ENCODE data around the gene KDM3B.

KDM3B gene

DNA sequence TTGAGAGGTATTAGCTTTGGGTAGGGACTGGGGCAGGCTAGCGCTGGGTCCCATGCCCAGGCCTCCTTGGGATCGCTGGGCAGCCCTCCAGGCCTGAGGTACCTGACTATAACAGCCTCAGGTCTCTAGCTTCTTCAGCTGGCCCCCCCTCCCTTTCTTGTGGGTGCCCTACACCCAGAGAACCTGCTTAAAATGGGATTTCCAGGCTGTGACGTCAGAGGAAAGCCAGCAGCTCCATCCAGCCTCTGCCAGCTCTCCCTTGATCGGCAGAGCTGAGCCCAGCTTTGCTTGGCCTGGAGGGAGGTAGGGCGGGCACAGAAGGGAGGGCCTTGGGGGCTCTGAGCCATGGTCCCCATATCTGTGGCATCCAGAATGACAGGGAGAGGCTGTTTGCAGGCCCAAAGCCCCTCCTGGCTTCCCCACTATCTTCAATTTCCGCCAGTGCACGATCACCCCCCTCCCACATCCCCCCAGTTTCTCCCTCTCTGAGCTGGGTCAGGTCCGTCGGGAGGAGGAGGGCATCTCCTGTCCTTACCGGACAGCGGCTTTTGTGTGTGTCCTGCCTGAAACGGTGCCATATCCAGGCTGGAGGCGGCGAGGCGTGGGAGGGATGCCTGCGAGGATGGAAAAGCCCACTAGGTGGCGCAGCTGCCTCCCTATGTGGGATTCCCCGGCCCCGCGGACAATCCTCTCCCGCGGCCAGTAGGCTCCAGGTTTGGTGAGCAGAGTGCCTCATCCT is 97.2 kb downstream of the KDM3B start:
- Histone ChIP-seq H3K4me2 (peak overlapping the region; percentile 36), H3K9ac (no peak overlapping the region; the same call in 1 of the 2 replicates), H3K4me3 (IDR thresholded peaks at IDR 0.05; ENCODE audit: insufficient read depth, low read depth, low read length) (no peak overlapping the region), H4K20me1 (ENCODE audit: insufficient read depth) (no peaks in the 10 kb centered on the region), H3K36me3 (ENCODE audit: insufficient read depth) (no peaks in the 10 kb centered on the region), H3K4me1 (ENCODE audit: low read depth, poor library complexity, severe bottlenecking) (no peaks in the 10 kb centered on the region), H3K27ac (no peak overlapping the region), H2AFZ (ENCODE audit: low read depth) (peak overlapping the region; percentile 80), H3K27me3 (ENCODE audit: insufficient read depth, low read depth) (no peaks in the 10 kb centered on the region), H3K79me2 (ENCODE audit: insufficient read depth, low read depth) (no peaks in the 10 kb centered on the region)
- TF ChIP-seq, protein P1, sequence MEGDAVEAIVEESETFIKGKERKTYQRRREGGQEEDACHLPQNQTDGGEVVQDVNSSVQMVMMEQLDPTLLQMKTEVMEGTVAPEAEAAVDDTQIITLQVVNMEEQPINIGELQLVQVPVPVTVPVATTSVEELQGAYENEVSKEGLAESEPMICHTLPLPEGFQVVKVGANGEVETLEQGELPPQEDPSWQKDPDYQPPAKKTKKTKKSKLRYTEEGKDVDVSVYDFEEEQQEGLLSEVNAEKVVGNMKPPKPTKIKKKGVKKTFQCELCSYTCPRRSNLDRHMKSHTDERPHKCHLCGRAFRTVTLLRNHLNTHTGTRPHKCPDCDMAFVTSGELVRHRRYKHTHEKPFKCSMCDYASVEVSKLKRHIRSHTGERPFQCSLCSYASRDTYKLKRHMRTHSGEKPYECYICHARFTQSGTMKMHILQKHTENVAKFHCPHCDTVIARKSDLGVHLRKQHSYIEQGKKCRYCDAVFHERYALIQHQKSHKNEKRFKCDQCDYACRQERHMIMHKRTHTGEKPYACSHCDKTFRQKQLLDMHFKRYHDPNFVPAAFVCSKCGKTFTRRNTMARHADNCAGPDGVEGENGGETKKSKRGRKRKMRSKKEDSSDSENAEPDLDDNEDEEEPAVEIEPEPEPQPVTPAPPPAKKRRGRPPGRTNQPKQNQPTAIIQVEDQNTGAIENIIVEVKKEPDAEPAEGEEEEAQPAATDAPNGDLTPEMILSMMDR (conservative IDR thresholded peaks at IDR 0.05; ENCODE audit: low read depth, low read length): peak; percentile 92

DNA sequence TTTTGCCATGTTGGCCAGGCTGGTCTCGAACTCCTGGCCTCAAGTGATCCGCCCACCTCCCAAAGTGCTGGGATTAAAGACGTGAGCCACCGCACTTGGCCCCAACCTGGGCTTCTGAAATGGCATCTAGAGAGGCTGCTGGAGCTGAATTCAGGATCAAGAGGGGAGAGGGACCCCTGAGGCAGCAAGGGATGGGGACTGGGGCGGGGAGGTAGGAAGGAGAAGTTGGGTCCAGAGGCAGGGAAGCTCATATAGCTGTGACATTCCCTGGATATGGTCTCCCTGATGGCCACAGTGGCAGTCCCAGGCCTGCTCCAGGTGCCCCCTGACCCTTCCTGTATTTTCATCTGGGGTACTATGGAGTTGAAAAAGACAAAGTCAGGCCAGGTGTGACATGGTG is 98.5 kb downstream of the KDM3B start:
- no peaks in the 10 kb centered on the region for H3K79me2 ChIP-seq (ENCODE audit: insufficient read depth, low read depth)
- no peaks in the 10 kb centered on the region for H4K20me1 ChIP-seq (ENCODE audit: insufficient read depth)
- no peaks in the 10 kb centered on the region for H3K4me1 ChIP-seq (ENCODE audit: low read depth, poor library complexity, severe bottlenecking)
- TF ChIP-seq, protein P1 (conservative IDR thresholded peaks at IDR 0.05; ENCODE audit: low read depth, low read length): no peak
- no peaks in the 10 kb centered on the region for H3K36me3 ChIP-seq (ENCODE audit: insufficient read depth)
- H3K4me3 ChIP-seq (IDR thresholded peaks at IDR 0.05; ENCODE audit: insufficient read depth, low read depth, low read length): no peak overlapping the region
- no peak overlapping the region for H3K4me2 ChIP-seq
- no peaks in the 10 kb centered on the region for H3K27me3 ChIP-seq (ENCODE audit: insufficient read depth, low read depth)
- no peak overlapping the region for H3K27ac ChIP-seq
- H2AFZ ChIP-seq (ENCODE audit: low read depth): no peak overlapping the region
- H3K9ac ChIP-seq: no peak overlapping the region

DNA sequence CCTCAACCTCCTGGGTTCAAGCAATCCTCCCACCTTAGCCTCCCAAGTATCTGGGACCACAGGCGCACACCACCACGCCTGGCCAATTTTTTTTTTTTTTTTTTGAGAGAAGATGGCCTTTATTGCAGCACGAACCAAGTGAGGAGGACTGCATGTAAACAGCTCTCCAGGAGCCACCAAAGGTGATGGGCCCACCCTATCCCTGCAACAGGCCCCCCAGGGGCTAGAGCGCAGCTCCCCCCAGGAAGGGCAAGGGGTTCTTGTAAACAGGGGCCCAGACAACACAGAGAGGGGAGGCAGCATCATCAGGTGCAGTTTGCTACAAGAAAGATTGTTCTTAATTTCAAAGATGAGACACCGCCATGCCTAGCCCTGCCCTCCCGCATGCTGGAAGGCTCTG is 100.2 kb downstream of the KDM3B start:
- no peaks in the 10 kb centered on the region for H3K79me2 ChIP-seq (ENCODE audit: insufficient read depth, low read depth)

DNA sequence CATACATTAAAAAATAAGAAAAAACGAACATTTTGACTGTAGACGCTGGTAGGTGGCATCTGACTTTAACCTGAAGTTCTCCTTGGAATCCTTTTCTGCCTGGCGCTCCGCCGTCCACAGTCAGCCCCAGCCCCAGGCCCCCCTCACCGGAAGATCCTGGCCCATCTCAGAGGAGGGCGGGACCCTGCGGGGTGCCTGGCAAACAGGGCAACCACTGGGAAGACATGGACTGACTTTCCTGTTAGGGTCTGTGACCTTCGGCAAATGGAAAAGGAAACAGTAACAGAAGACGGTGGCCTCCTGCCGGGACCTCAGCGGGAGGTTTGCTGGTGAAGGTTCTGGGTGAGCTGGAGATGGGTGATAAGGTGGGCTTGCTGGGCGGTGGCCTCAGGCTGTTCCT is 101.1 kb downstream of the KDM3B start:
- Histone ChIP-seq H3K4me1 (ENCODE audit: low read depth, poor library complexity, severe bottlenecking) (no peaks in the 10 kb centered on the region), H3K27me3 (ENCODE audit: insufficient read depth, low read depth) (no peaks in the 10 kb centered on the region; the same call in 1 of the 2 replicates), H3K36me3 (ENCODE audit: insufficient read depth) (no peaks in the 10 kb centered on the region), H2AFZ (ENCODE audit: low read depth) (no peak overlapping the region), H3K79me2 (ENCODE audit: insufficient read depth, low read depth) (no peaks in the 10 kb centered on the region), H3K4me2 (no peak overlapping the region), H3K9ac (no peak overlapping the region), H4K20me1 (ENCODE audit: insufficient read depth) (no peaks in the 10 kb centered on the region), H3K27ac (no peak overlapping the region), H3K4me3 (IDR thresholded peaks at IDR 0.05; ENCODE audit: insufficient read depth, low read depth, low read length) (no peak overlapping the region)
- TF ChIP-seq, protein P1 (conservative IDR thresholded peaks at IDR 0.05; ENCODE audit: low read depth, low read length): no peak

More for the DNA sequence above, 100.2 kb downstream of the KDM3B start:
- no peak overlapping the region for H3K27ac ChIP-seq
- H2AFZ ChIP-seq (ENCODE audit: low read depth): no peak overlapping the region
- TF ChIP-seq, protein P1 (conservative IDR thresholded peaks at IDR 0.05; ENCODE audit: low read depth, low read length): no peak
- no peak overlapping the region for H3K9ac ChIP-seq
- no peaks in the 10 kb centered on the region; the same call in 1 of the 2 replicates for H3K27me3 ChIP-seq (ENCODE audit: insufficient read depth, low read depth)
- no peaks in the 10 kb centered on the region for H3K4me1 ChIP-seq (ENCODE audit: low read depth, poor library complexity, severe bottlenecking)
- no peak overlapping the region for H3K4me3 ChIP-seq (IDR thresholded peaks at IDR 0.05; ENCODE audit: insufficient read depth, low read depth, low read length)
- H3K4me2 ChIP-seq: no peak overlapping the region
- no peaks in the 10 kb centered on the region for H4K20me1 ChIP-seq (ENCODE audit: insufficient read depth)
- H3K36me3 ChIP-seq (ENCODE audit: insufficient read depth): no peaks in the 10 kb centered on the region

Measured in KMS-11 (cell line).